Erythroblast (primary cell): ENCODE data around the gene TRMT13.

ENCODE experiments used
- DNase-seq, 2 experiments: peaks; one replicate each; lab custom pipeline; 2025; lab: John Stamatoyannopoulos, UW
- GATA1 ChIP-seq: IDR thresholded peaks from 2 replicates; pipeline ENCODE4 v1.6.1; 2011; ENCODE audit warnings: low read depth, mild to moderate bottlenecking, control low read depth, low read length, moderate library complexity
- POLR2A ChIP-seq: IDR thresholded peaks from 2 replicates; pipeline ENCODE4 v1.6.1; 2011; ENCODE audit warnings: mild to moderate bottlenecking, low read length

Gene TRMT13

DNA sequence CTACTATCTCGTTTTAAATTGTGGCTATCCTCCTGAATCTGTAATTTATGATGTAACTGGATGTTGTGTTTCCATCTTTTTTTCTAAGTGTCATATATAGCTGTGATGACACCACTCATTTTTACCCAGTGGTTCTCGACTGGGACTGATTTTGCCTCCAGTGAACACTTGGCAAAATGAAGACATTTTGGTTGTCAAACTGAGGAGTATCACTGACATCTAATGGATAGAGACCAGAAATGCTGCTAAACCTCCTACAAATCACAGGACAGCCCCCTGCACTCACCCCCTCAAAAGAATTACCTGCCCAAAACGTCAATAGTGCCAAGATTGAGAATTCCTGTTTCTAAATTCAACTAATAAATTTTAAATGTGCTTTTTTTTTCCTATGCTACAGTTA, 1.9 kb downstream of the TRMT13 start:
- TF ChIP-seq POLR2A: no peak
- no peak for TF ChIP-seq GATA1
- peak; percentile 13 for DNase-seq

DNA sequence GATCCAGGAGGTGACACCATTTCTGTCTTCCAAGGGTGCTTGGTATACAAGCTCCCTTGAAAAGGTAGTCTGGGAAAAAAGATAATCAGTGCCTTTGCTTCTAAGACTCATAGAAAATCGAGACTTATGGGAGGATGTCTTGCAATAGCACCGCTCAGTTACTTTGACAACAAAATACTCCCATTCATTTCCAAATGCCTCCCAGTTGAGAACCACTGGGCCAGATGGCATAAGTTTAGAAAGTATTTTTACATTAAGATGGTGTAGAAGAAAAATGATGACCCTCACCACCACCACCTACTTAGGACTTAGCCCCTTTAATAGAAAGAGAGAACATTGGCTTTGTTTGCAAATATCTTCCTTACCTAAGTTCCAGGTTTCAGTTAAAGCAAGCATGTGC, 4.6 kb downstream of the TRMT13 start:
- no peak for DNase-seq
- TF ChIP-seq GATA1 (no peak), POLR2A (no peak)

GRCh38 chr1:100141192-100141591, 8.2 kb downstream of the TRMT13 start:
- TF ChIP-seq GATA1 (no peak), POLR2A (no peak)

DNA sequence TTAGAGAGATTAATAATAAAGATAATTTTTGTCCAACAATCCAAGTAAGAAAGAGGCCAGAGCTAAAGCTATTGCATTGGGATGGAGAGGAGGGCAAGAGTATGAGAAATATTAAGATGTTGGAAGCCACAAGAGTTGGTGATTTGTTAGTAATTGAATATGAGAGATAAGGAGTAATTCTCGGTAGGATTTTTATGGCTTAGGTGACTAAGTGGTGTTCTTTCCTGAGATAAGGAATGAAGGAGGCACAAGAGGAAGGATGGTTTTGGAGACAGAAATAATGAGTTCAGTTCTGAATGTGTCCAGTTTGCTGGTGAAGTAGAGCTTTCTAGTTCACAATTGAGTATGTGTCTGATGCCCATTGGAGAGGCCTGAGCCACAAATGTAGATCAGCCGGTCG, 9.4 kb downstream of the TRMT13 start:
- no peak for DNase-seq
- TF ChIP-seq POLR2A (no peak), GATA1 (no peak)

More at GRCh38 chr1:100141192-100141591, 8.2 kb downstream of the TRMT13 start:
- no peak for DNase-seq

- TF ChIP-seq GATA1 (no peak), POLR2A (no peak)
- DNase-seq: no peak
Observed at GRCh38 chr1:100145116-100145515, 12.2 kb downstream of the TRMT13 start.

GRCh38 chr1:100146958-100147357, 14.0 kb downstream of the TRMT13 start:
- DNase-seq: no peak
- no peak for TF ChIP-seq POLR2A
- no peak for TF ChIP-seq GATA1

DNA sequence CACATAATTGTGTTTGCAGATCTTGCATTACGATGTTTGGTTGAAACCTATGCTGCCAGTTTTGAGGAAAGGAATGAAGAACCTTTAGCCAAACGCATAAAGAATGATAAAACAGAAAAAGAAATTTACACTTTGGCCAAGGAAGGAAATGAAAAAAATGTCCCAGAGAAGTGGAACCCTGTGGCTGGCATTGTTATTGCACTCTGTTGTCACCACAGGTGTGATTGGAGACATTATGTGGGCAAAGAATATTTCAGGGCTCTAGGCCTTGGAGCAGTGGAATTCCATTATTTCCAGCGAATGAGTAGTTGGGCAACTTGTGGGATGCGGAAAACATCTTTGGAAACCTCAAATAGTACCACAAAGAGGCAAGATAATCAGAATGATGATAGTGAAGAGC, 14.9 kb downstream of the TRMT13 start:
- TF ChIP-seq GATA1 (no peak), POLR2A (no peak)
- no peak for DNase-seq

DNA sequence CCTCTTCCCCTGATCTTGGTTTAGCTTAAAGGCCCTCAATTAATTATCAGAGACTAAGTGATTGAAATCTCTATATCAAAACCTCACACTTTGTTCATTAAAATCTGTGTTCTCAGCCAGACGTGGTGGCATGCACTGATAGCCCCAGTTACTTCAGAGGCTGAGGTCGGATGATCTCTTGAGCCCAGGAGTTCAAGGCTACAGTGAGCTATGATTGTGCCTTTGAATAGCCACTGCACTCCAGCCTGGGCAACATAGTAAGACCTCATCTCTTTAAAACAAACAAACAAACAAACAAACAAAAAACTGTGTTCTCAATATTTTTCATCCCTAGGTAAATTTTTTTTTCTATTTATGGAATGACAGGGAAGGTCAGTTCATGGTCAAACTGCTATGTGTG, 18.7 kb downstream of the TRMT13 start:
- no peak for DNase-seq
- no peak for TF ChIP-seq GATA1
- no peak for TF ChIP-seq POLR2A

DNA sequence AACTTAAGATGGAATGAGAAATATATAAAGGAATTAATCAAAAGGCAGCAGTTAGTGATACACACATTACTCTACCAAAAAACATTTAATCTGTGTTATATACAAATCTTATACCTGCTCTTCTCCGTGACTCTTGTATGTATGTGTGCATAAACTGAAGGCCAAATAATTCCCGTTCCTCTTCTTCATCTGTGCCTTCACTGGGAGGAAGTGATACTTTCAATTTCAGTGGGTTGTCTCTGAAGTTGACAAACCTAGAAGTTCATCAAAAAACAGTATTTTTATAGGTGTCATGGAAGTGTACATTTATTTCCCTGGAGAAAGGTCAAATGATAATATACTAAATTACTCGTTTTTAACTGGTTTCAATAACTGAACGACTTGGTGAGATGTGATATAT, 19.3 kb downstream of the TRMT13 start:
- no peak for DNase-seq
- TF ChIP-seq GATA1 (no peak), POLR2A (no peak)

DNA sequence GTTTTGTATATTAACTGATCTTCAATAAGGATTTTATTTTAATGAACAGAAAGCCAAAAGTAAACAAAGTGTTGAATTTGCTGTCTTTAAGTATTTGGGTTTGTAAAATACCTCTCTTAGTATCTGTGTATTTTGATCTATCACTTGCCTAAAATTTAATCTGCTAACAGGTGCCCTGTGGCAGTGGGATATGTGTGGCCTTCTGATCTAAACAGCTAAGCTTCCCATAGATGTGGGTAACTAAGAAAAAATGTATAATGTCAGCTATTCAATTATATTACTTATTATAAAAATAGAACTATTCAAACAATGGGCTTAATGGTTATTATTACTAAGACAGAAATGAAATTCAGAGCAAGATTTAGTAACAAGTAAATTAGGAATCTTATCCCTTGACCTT, 29.9 kb downstream of the TRMT13 start:
- DNase-seq: no peak
- TF ChIP-seq GATA1: no peak
- no peak for TF ChIP-seq POLR2A

GRCh38 chr1:100164216-100164615, 31.3 kb downstream of the TRMT13 start:
- no peak for TF ChIP-seq GATA1
- no peak for TF ChIP-seq POLR2A
- DNase-seq: no peak

- TF ChIP-seq GATA1 (no peak), POLR2A (no peak)
- no peak for DNase-seq
Observed at GRCh38 chr1:100164702-100165101, 31.7 kb downstream of the TRMT13 start.

- TF ChIP-seq GATA1 (no peak), POLR2A (no peak)
Observed at GRCh38 chr1:100168051-100168450, 35.1 kb downstream of the TRMT13 start.

GRCh38 chr1:100177295-100178041, 44.5 kb downstream of the TRMT13 start:
- TF ChIP-seq GATA1 (no peak), POLR2A (no peak)
- no peak for DNase-seq

More at GRCh38 chr1:100168051-100168450, 35.1 kb downstream of the TRMT13 start:
- DNase-seq: no peak

DNA sequence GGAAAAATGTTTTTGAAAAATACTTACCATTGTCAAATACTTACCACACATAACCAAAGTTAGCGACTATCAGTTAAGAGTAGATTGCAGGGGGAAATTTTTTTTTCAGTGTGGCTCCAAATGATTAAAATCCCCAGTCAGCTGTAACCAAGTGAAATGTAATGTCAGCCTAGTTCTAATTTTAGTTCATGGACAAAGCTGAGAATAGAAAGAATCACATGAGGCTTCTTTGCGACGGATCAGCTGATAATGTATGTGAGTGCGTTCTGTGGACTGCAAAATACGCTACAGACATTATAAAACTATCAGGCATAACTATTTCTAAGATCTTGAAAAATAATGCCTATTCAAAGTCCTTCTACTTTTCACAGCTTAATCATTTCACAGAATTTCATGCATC, 45.1 kb downstream of the TRMT13 start, which contains the start of gene LRRC39:
Gene LRRC39, minus strand, starts transcription at position 166 of the 400 bp plus-strand sequence. CDS start 9,740 bp downstream, outside the sequence.
- DNase-seq: no peak
- no peak for TF ChIP-seq GATA1
- no peak for TF ChIP-seq POLR2A
